Measurements from ENCODE around the gene TMEM41B.
A peak's percentile ranks its signal among the peaks of the same experiment; 100 is the strongest.
"Not testable (repeated sequence)": the region's sequence is repeated elsewhere in the genome, so short reads cannot be mapped to it uniquely, and the experiment has no call there.

TMEM41B gene

DNA sequence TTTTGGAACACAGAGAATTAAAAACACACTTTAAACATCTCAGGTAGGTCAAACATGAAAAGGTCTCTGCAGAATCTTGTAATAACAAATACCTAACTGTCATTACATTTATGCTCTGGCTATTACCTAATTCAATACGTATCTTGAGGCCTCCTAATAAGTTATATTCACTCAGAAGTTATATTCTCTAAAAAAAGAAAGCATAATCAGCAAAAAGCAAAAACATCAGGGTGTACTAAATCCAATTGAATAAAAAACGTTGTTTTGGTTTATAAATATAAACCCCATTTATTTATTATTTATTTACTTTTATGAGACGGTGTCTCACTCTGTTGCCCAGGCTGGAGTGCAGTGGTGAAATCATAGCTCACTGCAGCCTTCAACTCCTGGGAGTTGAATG, 10.2 kb downstream of the TMEM41B start:
- no peak for DNase-seq

- DNase-seq = peak in 1 of 3 donors; percentile 54
Measured at GRCh38 chr11:9302448-9302847, 11.9 kb downstream of the TMEM41B start.

DNA sequence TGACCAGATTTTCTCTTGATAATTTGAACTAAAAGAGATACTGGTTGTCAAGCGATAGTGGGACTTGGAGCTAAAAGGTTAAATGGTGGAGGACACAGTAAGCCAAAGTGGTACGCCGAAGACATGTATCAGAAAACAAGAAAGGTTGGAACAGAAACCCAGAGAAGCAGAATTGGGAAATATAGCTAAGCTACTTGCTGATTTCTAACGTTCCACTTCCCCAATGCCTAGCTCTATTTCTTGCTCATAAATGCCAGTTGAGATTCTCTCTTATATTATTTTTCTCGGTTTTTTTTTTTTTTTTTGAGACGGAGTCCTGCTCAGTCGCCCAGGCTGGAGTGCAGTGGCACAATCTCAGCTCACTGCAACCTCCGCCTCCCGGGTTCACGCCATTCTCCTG, 12.7 kb downstream of the TMEM41B start:
- DNase-seq = peak; percentile 30 to 65 (median 65)

- no peak for DNase-seq
Measured at GRCh38 chr11:9293646-9294045, 20.7 kb downstream of the TMEM41B start.

DNA sequence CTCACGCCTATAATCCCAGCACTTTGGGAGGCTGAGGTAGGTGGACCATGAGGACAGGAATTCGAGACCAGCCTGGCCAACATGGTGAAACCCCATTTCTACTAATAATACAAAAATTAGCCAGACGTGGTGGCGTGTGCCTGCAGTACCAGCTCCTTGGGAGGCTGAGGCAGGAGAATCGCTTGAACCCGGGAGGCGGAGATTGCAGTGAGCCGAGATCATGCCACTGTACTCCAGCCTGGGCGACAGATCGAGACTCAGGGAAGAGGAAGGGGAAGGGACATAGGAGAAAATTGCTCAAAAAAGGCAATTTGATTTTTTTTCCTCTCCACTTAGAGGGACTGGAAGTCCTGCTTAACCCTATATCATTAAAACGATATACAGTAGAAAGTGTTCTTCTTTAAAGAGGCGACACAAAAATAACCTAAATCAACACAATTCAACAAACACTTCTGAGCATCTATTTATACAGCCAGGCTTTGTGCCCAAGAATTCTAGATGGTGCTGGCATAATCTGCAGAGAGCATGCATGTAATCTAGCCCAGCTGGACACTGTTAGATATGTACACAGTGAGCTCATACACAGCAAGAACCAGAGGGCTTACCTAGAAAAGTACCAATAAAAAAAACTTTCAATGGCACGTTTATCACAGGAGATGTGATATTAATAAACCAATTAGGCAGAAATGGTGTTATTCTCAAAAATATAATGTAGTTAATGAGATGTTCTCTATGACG, 28.4 kb downstream of the TMEM41B start:
- no peak for DNase-seq

- DNase-seq = peak in 1 of 3 donors; percentile 32
Measured at GRCh38 chr11:9280655-9281301, 33.6 kb downstream of the TMEM41B start.

GRCh38 chr11:9277176-9277575, 37.2 kb downstream of the TMEM41B start:
- DNase-seq = no peak

DNA sequence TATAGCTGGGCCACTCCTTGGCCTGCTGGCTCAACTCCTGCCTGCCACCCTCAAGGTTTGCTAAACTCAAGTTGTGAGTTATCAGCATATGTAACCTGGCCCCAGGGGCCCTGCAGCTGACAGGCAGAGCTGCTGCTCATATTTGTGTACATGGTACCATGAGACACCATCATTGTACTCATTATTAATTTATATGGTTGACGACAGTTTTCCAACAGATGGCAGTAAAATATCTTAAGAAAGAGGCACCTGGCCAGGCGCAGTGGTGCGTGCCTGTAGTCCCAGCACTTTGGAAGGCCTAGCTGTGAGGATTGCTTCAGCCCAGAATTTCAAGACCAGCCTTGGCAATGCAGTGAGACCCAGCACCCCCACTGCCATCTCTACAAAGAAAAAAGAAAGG, 37.8 kb downstream of the TMEM41B start:
- no peak for DNase-seq

DNA sequence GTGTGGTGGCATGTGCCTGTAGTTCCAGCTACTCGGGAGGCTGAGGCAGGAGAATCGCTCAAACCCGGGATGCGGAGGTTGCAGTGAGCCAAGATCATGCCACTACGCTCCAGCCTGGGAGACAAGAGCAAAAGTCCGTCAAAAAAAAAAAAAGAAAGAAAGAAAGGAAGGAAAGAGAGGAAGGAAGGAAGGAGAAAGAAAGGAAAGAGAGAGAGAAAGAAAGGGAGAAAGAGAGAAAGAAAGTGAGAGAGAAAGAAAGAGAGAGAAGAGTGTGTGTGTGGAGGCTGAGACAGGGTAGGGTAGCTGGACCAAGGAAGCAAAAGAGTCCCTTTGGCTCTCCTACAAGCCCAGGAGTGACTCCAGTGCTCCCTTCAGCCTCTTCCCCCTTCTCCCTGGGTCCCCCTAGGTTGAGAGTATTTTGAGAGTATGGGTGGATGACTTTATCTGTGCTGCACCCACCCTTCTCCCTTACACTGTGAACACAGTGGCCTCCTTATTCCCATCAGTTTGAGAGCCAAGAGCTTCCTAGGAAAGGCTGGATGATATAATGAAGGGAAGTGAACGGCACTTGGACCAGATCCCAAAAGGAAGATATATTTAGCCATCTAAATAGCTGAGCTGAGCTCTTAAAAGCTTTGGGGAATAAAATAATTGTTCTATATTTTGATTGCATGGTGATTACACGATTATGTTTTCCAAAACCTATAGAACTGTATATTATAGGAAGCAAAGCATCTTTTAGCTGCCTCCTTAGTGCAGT, 39.7 kb downstream of the TMEM41B start:
- peak in 1 of 3 donors; percentile 14 for DNase-seq

DNA sequence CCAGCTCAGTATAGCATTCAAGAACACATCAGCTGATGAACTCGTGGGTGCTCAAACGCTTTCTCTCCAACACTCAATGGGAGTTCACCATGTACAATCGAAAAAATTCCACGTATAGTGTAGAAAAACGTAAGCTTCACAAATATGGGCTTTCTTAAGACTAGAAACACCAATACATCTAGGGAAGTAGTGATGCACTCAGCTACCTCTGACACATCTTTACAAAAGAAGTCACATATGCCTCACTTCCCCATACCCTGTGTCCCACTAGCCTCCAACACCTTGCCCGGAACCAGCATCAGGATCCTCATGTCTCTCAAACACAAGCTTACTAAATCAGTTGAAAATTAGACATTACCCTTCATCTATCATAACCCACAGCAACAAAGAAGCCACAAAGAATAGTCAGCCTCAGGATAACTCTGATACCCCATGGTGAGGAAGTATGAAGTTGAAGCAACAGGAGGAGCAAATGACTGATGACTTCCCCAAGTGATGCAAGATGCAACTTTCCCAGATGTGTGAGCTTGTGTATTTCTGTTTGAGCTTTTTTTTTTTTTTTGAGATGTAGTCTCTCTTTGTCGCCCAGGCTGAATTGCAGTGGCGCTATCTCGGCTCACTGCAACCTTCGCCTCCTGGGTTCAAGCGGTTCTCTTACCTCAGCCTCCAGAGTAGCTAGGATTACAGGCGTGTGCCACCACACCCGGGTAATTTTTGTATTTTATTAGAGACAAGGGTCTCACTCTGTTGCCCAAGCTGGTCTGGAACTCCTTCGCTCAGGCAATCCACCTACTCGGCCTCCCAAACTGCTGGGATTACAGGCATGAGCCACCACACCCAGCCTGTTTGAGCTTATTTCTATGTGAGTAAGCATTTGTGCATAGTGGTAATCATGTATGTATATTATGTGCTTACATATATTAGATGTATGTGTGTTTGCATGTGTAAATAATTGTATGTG, 40.7 kb downstream of the TMEM41B start:
- peak; percentile 86 to 98 (median 95) for DNase-seq

DNA sequence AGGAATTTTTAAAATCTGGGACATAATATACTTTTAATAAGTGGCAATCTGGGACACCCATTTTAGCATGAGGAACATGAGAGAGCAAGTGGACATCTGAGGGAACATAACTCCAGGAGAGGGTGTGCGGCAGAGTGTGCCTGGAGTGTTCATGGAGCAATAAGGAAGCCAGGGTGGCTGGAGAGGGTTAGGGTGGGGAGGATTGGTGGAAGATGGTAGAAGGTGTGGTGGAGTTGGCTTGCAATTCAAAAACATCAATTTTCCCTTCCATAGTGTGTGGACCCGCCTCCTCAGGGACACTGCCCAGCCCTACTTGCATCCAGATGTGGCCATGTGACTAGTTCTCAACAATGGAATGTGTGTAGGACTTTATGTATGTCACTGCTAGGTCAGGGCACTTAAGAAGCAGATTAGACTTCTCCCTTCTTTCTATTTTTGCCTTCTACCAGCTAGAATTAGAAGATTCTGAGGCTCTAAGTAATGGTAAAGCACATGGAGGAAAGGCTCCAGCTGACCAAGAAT, 44.8 kb downstream of the TMEM41B start:
- peak in 2 of 3 donors; percentile 39 to 41 for DNase-seq

DNA sequence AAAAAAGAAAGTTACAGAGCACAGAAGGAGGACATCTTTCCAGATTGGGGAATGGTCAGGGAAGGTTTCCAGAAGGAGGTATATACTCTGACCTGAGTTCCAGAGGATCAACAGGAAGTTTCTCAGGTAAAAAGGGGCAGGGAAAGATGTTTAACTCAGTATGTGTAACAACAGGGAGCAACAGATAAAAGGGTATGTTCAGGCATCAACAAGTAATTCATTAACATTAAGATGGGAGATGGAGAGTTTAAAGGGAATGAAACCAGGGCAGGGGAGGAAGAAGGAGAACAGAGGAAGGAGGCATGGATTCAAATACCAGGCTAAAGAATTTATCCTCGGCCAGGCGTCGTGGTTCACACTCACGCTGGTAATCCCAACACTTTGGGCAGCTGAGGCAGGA, 46.7 kb downstream of the TMEM41B start:
- no peak for DNase-seq

DNA sequence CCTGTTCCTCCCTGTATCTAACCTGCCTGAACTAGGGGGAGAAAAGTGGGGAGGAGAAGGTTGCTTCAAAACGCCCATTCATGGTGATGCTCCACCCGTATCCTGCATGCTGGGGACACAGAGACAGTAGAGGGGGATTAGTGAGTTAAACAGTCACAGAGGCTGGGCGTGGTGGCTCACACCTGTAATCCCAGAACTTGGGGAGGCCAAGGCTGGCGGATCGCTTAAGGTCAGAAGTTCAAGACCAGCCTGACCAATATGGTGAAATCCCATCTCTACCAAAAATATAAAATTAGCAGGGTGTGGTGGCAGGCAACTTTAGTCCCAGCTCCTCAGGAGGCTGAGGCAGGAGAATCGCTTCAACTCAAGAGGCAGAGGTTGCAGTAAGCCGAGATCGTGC, 47.5 kb downstream of the TMEM41B start:
- DNase-seq = no peak

- no peak for DNase-seq
Measured at GRCh38 chr11:9266132-9266736, 48.2 kb downstream of the TMEM41B start.

DNA sequence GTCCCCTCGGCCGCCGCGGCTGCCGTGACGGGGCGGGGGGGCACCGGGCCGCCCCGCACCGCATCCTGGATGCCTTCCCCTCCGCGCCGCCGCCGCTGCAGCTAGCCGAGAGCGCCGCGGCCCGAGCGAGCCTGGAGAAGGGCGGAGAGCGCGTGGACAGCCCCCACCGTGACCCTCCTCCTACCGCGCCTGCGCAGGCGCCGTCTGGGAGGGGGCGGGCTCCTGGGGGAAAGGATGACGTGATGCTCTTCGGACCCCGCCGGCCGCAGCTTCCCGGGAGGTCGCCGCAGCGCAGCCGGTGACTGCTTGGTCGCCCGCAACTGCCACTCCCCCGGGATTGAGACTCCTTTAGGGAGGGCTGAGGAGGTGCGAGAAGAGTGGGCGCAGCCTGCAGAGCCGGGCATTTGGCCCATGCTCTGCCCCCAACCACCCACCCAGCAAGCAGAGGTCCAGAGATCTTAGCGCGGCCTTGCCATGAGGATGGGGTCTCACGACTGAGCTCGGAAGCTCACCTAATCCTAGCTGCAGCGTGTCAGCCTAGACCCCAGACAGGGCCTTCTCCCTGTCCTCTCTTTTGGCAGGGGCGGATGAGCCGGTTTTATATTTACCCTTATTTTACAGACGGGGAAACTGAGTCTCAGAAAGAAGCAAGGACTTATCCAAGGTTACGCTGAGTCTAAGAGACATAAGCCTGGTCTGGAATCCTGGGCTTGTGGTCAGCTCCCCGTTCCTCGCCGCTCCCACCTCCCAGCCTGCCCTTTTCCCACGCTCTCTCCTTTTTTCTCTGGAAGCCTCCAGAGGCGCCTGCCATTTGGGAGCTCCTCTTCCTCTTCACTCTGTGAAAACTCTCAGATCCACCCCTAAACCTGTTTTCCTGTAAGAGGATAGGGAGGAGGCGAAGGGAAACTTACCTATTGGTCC, 48.9 kb downstream of the TMEM41B start, which contains the start of gene DENND5A:
TSS of gene DENND5A (minus strand) at position 140 of the 921 bp plus-strand sequence. CDS start 281 bp downstream, outside the sequence.
- peak; percentile 91 to 96 (median 95) for DNase-seq

DNA sequence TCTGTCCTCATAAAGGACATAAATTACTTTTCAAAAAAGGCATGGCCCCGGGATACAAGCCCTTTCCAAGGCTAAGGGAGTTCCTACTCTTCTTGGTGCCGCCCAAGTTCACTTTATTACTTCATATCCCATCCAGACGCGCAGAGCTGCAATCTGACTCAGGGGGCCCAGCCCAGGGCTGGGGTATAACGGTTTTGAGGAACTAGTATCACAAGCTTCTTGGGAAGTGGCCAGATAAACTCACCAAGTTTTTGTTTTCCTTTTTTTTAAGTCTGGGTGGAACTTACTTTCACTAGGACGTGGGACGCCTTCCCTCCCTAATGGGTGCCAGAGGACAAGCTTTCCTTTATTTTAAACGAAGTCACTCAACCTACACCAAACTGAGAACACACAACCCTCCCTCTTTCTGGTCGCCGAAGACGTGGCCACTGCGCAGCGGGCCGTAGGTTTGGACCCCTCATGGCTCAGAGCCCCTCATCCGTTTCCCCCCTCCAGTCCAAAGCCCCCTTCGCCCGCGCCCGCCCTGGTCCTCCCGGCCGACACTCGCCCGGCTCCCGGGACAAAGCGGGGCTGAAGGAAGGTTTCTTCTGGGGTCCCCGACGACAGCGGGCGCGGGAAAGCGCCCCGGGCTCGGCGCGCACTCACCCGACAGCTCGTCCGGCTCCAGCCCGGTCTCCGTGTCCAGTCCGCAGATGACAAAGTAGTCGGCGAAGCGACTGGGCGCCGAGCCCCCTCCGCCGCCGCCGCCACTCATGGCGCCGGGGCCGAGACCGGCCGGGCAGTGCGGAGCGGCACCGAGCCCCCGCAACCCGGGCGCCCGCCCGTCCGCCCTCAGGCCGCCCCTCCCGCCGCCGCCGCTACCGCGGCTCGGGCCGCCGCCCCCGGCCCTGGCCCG, 49.8 kb downstream of the TMEM41B start:
- peak; percentile 93 to 97 (median 94) for DNase-seq

- peak; percentile 90 to 99 (median 97) for DNase-seq
Measured at GRCh38 chr11:9263840-9264315, 50.5 kb downstream of the TMEM41B start.

DNA sequence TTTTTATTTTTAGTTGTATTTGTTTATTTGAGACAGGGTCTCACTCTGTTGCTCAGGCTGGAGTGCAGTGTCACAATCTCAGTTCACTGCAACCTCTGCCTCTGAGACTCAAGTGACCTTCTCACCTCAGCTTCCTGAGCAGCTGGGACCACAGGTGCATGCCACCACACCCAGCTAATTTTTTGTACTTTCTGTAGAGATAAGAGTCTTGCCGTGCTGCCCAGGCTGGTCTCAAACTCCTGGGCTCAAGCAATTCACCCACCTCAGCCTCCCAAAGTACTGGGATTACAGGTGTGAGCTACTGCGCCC, 53.6 kb downstream of the TMEM41B start:
- not testable (repeated sequence) for DNase-seq
